ENCODE results near the gene ITPR3. TPM values are rescaled to one million over a fixed set of nuclear protein-coding genes. Genes with fewer than 3 reads are reported as not detected.

The ITPR3 gene
- total RNA-seq, 2 donors from 2014 or later, result 29.6 to 33.3 TPM

DNA sequence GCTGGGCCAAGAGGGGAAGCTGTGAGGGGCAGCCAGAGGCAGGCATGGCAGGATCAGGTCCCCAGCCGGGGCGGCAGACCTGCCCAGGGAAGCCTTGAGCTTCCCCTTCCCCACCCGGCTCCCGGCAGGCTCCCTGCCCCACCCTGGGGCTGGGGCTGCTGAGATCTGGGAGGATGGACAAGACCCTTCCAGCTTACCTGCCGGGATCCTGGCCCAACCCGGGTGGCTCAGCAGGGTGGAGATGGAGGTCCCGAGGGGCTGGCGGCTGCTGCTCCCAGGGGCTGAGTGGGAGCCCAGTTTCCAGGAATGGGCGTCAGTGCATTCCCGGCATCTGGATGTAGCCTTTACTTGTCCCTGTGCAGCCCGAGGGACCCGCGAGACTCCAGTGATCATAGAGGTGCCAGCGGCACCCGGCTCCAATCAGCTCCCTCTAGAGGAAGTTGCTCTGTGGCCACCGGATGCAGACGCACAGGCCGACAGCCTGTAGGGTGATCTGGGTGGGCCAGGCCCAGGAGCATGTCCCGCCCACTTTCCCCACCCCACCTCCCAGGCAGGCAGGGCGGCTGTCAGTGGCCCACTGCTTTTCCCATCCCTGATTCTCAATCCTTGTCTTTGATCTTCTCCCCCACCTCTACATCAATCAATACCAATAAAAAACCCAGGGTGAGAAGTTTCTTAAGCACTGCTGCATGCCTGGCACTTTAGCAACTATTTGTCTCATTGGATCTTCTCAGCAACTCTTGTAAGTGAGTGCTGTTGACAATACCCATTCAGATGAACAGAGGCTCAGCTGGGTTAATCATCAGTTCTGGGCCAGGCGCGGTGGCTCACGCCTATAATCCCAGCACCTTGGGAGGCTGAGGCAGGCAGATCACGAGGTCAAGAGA, 41.1 kb upstream of the ITPR3 start, which contains the start of gene BAK1:
Gene BAK1 (minus strand): TSS at position 449 of the 887 bp plus-strand sequence. CDS start 2,672 bp downstream, outside the sequence.
- Mint-ChIP-seq H3K9me3 (no peaks in the 10 kb centered on the region), H3K27me3 (ENCODE audit: insufficient read depth) (no peaks in the 10 kb centered on the region), H3K27ac (peak within 1 kb of the TSS; percentile 61), H3K4me1 (peaks cover 7% of the 10 kb centered on the region), H3K4me3 (peak within 1 kb of the TSS; percentile 74), H3K36me3 (ENCODE audit: low read depth) (peaks cover 19% of the 10 kb centered on the region)
- H3K27me3 ChIP-seq (ENCODE audit: control insufficient read depth, insufficient read depth, low read length, poor library complexity, severe bottlenecking), result no peaks in the 10 kb centered on the region
- DNase-seq, result peak; percentile 98
- H3K36me3 ChIP-seq (ENCODE audit: control insufficient read depth, insufficient read depth, low read length), result peaks cover 26% of the 10 kb centered on the region
- H3K4me3 ChIP-seq (ENCODE audit: low read length), result peak within 1 kb of the TSS; percentile 99
- 6% methylated on average over 14 to 24 of the region's 24 CpGs for WGBS, 2 experiments (ENCODE audit: insufficient coverage in 1 of 2, insufficient read length in 1 of 2)
- H3K9me3 ChIP-seq (ENCODE audit: control insufficient read depth, low read length), result no peaks in the 10 kb centered on the region
- no peak within 1 kb of the TSS for H3K27ac ChIP-seq (ENCODE audit: low read depth, low read length)
- TF ChIP-seq, protein P1, sequence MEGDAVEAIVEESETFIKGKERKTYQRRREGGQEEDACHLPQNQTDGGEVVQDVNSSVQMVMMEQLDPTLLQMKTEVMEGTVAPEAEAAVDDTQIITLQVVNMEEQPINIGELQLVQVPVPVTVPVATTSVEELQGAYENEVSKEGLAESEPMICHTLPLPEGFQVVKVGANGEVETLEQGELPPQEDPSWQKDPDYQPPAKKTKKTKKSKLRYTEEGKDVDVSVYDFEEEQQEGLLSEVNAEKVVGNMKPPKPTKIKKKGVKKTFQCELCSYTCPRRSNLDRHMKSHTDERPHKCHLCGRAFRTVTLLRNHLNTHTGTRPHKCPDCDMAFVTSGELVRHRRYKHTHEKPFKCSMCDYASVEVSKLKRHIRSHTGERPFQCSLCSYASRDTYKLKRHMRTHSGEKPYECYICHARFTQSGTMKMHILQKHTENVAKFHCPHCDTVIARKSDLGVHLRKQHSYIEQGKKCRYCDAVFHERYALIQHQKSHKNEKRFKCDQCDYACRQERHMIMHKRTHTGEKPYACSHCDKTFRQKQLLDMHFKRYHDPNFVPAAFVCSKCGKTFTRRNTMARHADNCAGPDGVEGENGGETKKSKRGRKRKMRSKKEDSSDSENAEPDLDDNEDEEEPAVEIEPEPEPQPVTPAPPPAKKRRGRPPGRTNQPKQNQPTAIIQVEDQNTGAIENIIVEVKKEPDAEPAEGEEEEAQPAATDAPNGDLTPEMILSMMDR (conservative IDR thresholded peaks at IDR 0.05), result peak; percentile 74
- H3K4me1 ChIP-seq (ENCODE audit: control insufficient read depth, insufficient read depth, low read length), result no peaks in the 10 kb centered on the region
- peak within 1 kb of the TSS; percentile 74 for H3K9ac ChIP-seq (ENCODE audit: extremely low read depth, low read length, poor library complexity, severe bottlenecking)

DNA sequence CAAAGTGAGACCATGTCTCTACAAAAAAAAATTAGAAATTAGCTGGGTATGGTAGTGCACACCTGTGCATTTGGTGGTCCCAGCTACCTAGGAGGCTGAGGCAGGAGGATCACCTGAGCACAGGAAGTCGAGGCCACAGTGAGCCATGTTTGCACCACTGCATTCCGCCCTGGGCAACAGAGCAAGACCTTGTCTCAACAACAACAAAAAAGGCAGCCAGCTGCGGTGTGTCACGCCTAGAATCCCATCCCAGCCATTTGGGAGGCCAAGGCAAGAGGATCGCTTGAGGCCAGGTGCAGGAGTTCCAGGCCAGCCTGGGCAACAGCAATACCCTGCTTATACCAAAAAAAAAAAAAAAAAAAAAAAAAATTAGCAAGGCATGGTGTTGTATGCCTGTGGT, 39.9 kb upstream of the ITPR3 start:
- no peaks in the 10 kb centered on the region for H3K9me3 ChIP-seq (ENCODE audit: control insufficient read depth, low read length)
- H3K4me3 Mint-ChIP-seq, result no peak overlapping the region
- no peaks in the 10 kb centered on the region for H3K27me3 ChIP-seq (ENCODE audit: control insufficient read depth, insufficient read depth, low read length, poor library complexity, severe bottlenecking)
- H3K27ac Mint-ChIP-seq, result no peak overlapping the region
- 96 to 98% methylated on average over 3 to 5 of the region's 5 CpGs for WGBS, 2 experiments (ENCODE audit: insufficient coverage in 1 of 2, insufficient read length in 1 of 2)
- H3K4me3 ChIP-seq (ENCODE audit: low read length), result no peak overlapping the region
- H3K36me3 ChIP-seq (ENCODE audit: control insufficient read depth, insufficient read depth, low read length), result peaks cover 19% of the 10 kb centered on the region
- no peak overlapping the region for H3K9ac ChIP-seq (ENCODE audit: extremely low read depth, low read length, poor library complexity, severe bottlenecking)
- H3K4me1 ChIP-seq (ENCODE audit: control insufficient read depth, insufficient read depth, low read length), result no peaks in the 10 kb centered on the region
- peaks cover 15% of the 10 kb centered on the region for H3K36me3 Mint-ChIP-seq (ENCODE audit: low read depth)
- TF ChIP-seq, protein P1 (conservative IDR thresholded peaks at IDR 0.05), result no peak
- no peak overlapping the region for H3K27ac ChIP-seq (ENCODE audit: low read depth, low read length)
- H3K4me1 Mint-ChIP-seq, result peaks cover 7% of the 10 kb centered on the region
- H3K27me3 Mint-ChIP-seq (ENCODE audit: insufficient read depth), result no peaks in the 10 kb centered on the region
- no peak for DNase-seq
- no peaks in the 10 kb centered on the region for H3K9me3 Mint-ChIP-seq

DNA sequence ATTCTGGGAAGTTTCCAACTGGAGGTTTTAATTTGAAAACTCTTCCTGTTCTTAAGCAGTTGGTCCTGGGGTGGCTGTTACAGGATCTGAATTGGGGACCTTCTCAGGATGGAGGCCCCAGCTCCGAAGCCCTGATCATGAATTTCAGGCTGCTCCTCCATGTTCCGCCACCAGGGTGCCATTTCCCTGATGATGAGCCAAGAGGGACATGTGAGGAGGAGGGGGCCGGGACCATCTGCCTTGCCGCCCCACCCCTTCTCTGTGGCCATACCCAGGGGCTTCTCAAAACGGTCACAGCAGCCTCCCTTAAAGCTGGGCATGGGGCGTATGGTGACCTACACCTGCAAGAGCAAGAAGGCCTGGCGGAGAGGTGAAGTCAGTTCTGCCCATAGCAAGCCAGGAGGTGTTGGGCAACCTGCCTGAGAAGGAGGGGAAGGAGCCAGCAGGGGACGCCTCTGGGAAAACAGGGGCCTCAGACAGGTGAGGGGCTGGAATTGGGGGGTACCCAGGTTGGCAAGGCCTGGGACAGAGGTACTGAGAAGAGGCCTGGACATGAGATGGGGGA, 37.4 kb upstream of the ITPR3 start:
- no peak overlapping the region for H3K4me3 ChIP-seq (ENCODE audit: low read length)
- H3K9me3 ChIP-seq (ENCODE audit: control insufficient read depth, low read length), result no peaks in the 10 kb centered on the region
- Mint-ChIP-seq H3K27me3 (ENCODE audit: insufficient read depth) (no peaks in the 10 kb centered on the region), H3K27ac (no peak overlapping the region), H3K36me3 (ENCODE audit: low read depth) (no peaks in the 10 kb centered on the region), H3K4me3 (no peak overlapping the region), H3K9me3 (no peaks in the 10 kb centered on the region), H3K4me1 (peaks cover 4% of the 10 kb centered on the region)
- H3K27ac ChIP-seq (ENCODE audit: low read depth, low read length), result no peak overlapping the region
- H3K36me3 ChIP-seq (ENCODE audit: control insufficient read depth, insufficient read depth, low read length), result no peaks in the 10 kb centered on the region
- H3K27me3 ChIP-seq (ENCODE audit: control insufficient read depth, insufficient read depth, low read length, poor library complexity, severe bottlenecking), result no peaks in the 10 kb centered on the region
- no peak overlapping the region for H3K9ac ChIP-seq (ENCODE audit: extremely low read depth, low read length, poor library complexity, severe bottlenecking)
- peak; percentile 87 for DNase-seq
- H3K4me1 ChIP-seq (ENCODE audit: control insufficient read depth, insufficient read depth, low read length), result no peaks in the 10 kb centered on the region
- TF ChIP-seq, protein P1 (conservative IDR thresholded peaks at IDR 0.05), result peak; percentile 67
- WGBS, 2 experiments (ENCODE audit: insufficient coverage in 1 of 2, insufficient read length in 1 of 2), result 81 to 91% methylated on average over 4 to 8 of the region's 8 CpGs

All from endodermal cell (in vitro differentiated cells).